Measurements from ENCODE around the gene AZIN2. TPM values are rescaled to one million over a fixed set of nuclear protein-coding genes. Genes with fewer than 3 reads are reported as not detected.

Gene AZIN2
- total and polyA plus RNA-seq, 2 donors (not counting 3 experiments of a cell fraction or from before 2014, with no cell fraction given): 0.91 to 1.4 TPM

GRCh38 chr1:33097762-33098161, 16.8 kb downstream of the AZIN2 start:
- intact Hi-C loops (cut with micrococcal nuclease): no loop called here
- Histone ChIP-seq H3K9me1 (replicated peaks; ENCODE audit: control insufficient read depth, extremely low read depth, insufficient read depth, low read length) (no peaks in the 10 kb centered on the region), H2AFZ (ENCODE audit: low read depth, low read length) (no peak overlapping the region), H3K9ac (replicated peaks; ENCODE audit: extremely low read depth, insufficient read depth, low read length) (no peak overlapping the region), H3K27ac (ENCODE audit: insufficient read depth, low read depth, low read length) (no peak overlapping the region), H3K4me2 (ENCODE audit: insufficient read depth, low read length) (no peak overlapping the region), H3K27me3 (ENCODE audit: control insufficient read depth in 2 of 2, insufficient read depth in 2 of 2, low read length in 2 of 2) (peaks cover 0 to 3% of the 10 kb centered on the region in 2 experiments), H3K4me3 (replicated peaks in 1 of 3; ENCODE audit: insufficient read depth in 1 of 3, low read depth in 1 of 3, low read length in 3 of 3) (no peak overlapping the region), H3K79me2 (ENCODE audit: control insufficient read depth, insufficient read depth, low read length) (no peaks in the 10 kb centered on the region), H3K9me3 (replicated peaks; ENCODE audit: control insufficient read depth, insufficient read depth, low read length) (no peaks in the 10 kb centered on the region), H3K36me3 (ENCODE audit: control insufficient read depth in 2 of 2, extremely low read depth in 1 of 2, insufficient read depth in 2 of 2, low read length in 2 of 2) (no peaks in the 10 kb centered on the region), H4K20me1 (replicated peaks; ENCODE audit: control insufficient read depth, extremely low read depth, insufficient read depth, low read length) (no peaks in the 10 kb centered on the region), H3K4me1 (ENCODE audit: control insufficient read depth, extremely low read depth, insufficient read depth, low read length) (no peaks in the 10 kb centered on the region)
- dilution Hi-C loops (cut with MboI; ENCODE audit: extremely low pct_ligation_motif_present, low sequenced_read_pairs): no loop called here
- DNase-seq (ENCODE audit: low read depth, low spot score) (no peak), FAIRE-seq (no peak)
- POLR2A ChIA-PET: no interaction called here
- no peak for TF ChIP-seq CTCF (IDR thresholded peaks at IDR 0.05; ENCODE audit: extremely low read depth in 1 of 2, insufficient read depth in 1 of 2, low read depth in 1 of 2, low read length in 2 of 2)
- TF ChIP-seq MYC (IDR thresholded peaks at IDR 0.05; ENCODE audit: low read depth, low read length): no peak
- no peak for TF ChIP-seq FOS (IDR thresholded peaks at IDR 0.05; ENCODE audit: borderline replicate concordance, insufficient read depth, low read length)
- TF ChIP-seq MAX (IDR thresholded peaks at IDR 0.05; ENCODE audit: insufficient read depth, insufficient read length): no peak
- TF ChIP-seq EZH2 (IDR thresholded peaks at IDR 0.05; ENCODE audit: borderline replicate concordance, low read depth, low read length, severe bottlenecking): no peak
- no peak for TF ChIP-seq JUN (IDR thresholded peaks at IDR 0.05; ENCODE audit: borderline replicate concordance, insufficient read depth, insufficient read length, low read depth)
- no peak for TF ChIP-seq GATA2 (IDR thresholded peaks at IDR 0.05; ENCODE audit: insufficient read depth, insufficient read length, low read depth, low read length)
- no peak for TF ChIP-seq POLR2A (IDR thresholded peaks at IDR 0.05; ENCODE audit: low read depth, low read length)
- no peak for TF ChIP-seq POLR2AphosphoS5 (IDR thresholded peaks at IDR 0.05; ENCODE audit: insufficient read depth, low read depth, low read length)
- BruUV-seq (replicated peaks): no TSS peak
- CTCF ChIA-PET: interaction anchor here (2.3 kb wide), 1 partner anchor 515 kb away, joined by 15 read pairs; no protein-coding TSS in a partner anchor
